Panc1 (cell line): ENCODE data around the gene PDE3A. TPM values are rescaled to one million over a fixed set of nuclear protein-coding genes. Genes with fewer than 3 reads are reported as not detected.

ENCODE experiments used
- ATAC-seq: fragments of 200-7000 bp; cut with Tn5 transposase; 2 replicates; pipeline ENCODE4 v1.9.1; 2020; ENCODE audit warnings: mild to moderate bottlenecking, moderate library complexity
- BruUV-seq: library from RNA; stranded (reverse); fragments of 400-500 nt; replicated peaks from 2 replicates; lab custom pipeline; 2021; lab: Mats Ljungman, UMichigan
- CTCF ChIA-PET: fragments of 300-600 bp; sonication (Branson Sonifier 250); formaldehyde crosslinking; loops from one replicate; lab custom pipeline; 2022; ENCODE audit warnings: antibody characterized with exemption; lab: Charles Lee
- POLR2A ChIA-PET: fragments of 300-600 bp; sonication (Branson Sonifier 250); formaldehyde crosslinking; loops from one replicate; lab custom pipeline; 2022; ENCODE audit warnings: antibody characterized with exemption; lab: Charles Lee
- DNase-seq: peaks from one replicate; pipeline ENCODE4 v3.0.0-alpha.2; 2010; ENCODE audit warnings: low read depth, low spot score
- H3K27ac ChIP-seq: 2 replicates; pipeline ENCODE4 v1.5.1; 2011; ENCODE audit warnings: mild to moderate bottlenecking, low read length, inconsistent platforms
- H3K27me3 ChIP-seq: fragments of 200-500 bp; sonication (Bioruptor generic); 2 replicates; pipeline ENCODE4 v1.6.0; 2014; ENCODE audit warnings: low read length, inconsistent platforms; ENCODE audit not compliant: control insufficient read depth, insufficient read depth
- H3K36me3 ChIP-seq: fragments of 200-500 bp; sonication (Bioruptor generic); 2 replicates; pipeline ENCODE4 v1.5.1; 2014; ENCODE audit warnings: inconsistent platforms, mild to moderate bottlenecking, low read length, moderate library complexity; ENCODE audit not compliant: control insufficient read depth, insufficient read depth
- H3K4me1 ChIP-seq: 2 replicates; pipeline ENCODE4 v1.5.1; 2011; ENCODE audit warnings: inconsistent platforms, mild to moderate bottlenecking, low read length, moderate library complexity; ENCODE audit not compliant: control insufficient read depth, insufficient read depth
- H3K4me3 ChIP-seq, 2 experiments: 2 replicates each; pipeline ENCODE4 v1.5.1; 2011 to 2012; ENCODE audit warnings: low read depth in 2 of 2, low read length in 2 of 2, mild to moderate bottlenecking in 2 of 2, inconsistent platforms in 1 of 2, moderate library complexity in 1 of 2
- H3K9me3 ChIP-seq: fragments of 200-500 bp; sonication (Bioruptor generic); 2 replicates; pipeline ENCODE4 v1.5.1; 2014; ENCODE audit warnings: low read depth, mild to moderate bottlenecking, inconsistent platforms, low read length, moderate library complexity; ENCODE audit not compliant: control insufficient read depth, insufficient read depth
- CTCF ChIP-seq: fragments of 450-650 bp; IDR thresholded peaks from 2 replicates; pipeline ENCODE4 v1.5.1; 2017; ENCODE audit warnings: mild to moderate bottlenecking
- POLR2AphosphoS5 ChIP-seq: IDR thresholded peaks from 2 replicates; pipeline ENCODE4 v1.6.1; 2012; ENCODE audit warnings: mild to moderate bottlenecking, low read depth, low read length, moderate library complexity
- REST ChIP-seq, 2 experiments: IDR thresholded peaks; 2 replicates each; pipeline ENCODE4 v1.6.1; 2011 to 2012; ENCODE audit warnings: low read depth in 2 of 2, control low read depth in 1 of 2, low read length in 1 of 2, mild to moderate bottlenecking in 1 of 2, moderate library complexity in 1 of 2; ENCODE audit not compliant: insufficient read depth in 1 of 2
- SIN3A ChIP-seq: IDR thresholded peaks from 2 replicates; pipeline ENCODE4 v1.6.1; 2012; ENCODE audit warnings: low read depth, mild to moderate bottlenecking, low read length, moderate library complexity, borderline replicate concordance; ENCODE audit not compliant: insufficient read depth
- TCF7L2 ChIP-seq: IDR thresholded peaks from 2 replicates; pipeline ENCODE4 v1.6.1; 2011; ENCODE audit warnings: mild to moderate bottlenecking, low read depth, low read length, inconsistent platforms
- in situ Hi-C: cut with HindIII; loops from 2 replicates; pipeline ENCODE4 v1.10.0; 2016; ENCODE audit warnings: low sequenced_read_pairs, low pct_unique_long_range_greater_than_20kb
- intact Hi-C: fragments of 100-400 bp; cut with micrococcal nuclease; formaldehyde crosslinking; loops from one replicate; pipeline ENCODE4 v1.10.0; 2022; ENCODE audit not compliant: unreplicated experiment
- total RNA-seq: library from RNA; stranded (reverse); gene quantifications from one replicate; pipeline ENCODE4 v1.2.1, GENCODE V29; 2021; ENCODE audit not compliant: unreplicated experiment

The PDE3A gene
- total RNA-seq, 1 experiment from 2014 or later: 0.03 TPM

GRCh38 chr12:20505056-20505455, 136.7 kb downstream of the PDE3A start:
- Histone ChIP-seq H3K4me1 (no peaks in the 10 kb centered on the region), H3K9me3 (no peaks in the 10 kb centered on the region), H3K36me3 (no peaks in the 10 kb centered on the region; the same call in 1 of the 2 replicates), H3K4me3 (no peak overlapping the region), H3K27ac (no peak overlapping the region), H3K27me3 (no peaks in the 10 kb centered on the region)
- intact Hi-C loops (no loop called here), in situ Hi-C loops (no loop called here)
- no TSS peak for BruUV-seq
- ATAC-seq (no peak), DNase-seq (no peak)
- ChIA-PET POLR2A (no interaction called here), CTCF (no interaction called here)
- no peak for TF ChIP-seq TCF7L2
- no peak for TF ChIP-seq SIN3A
- no peak for TF ChIP-seq REST (IDR thresholded peaks at IDR 0.05; ENCODE audit: insufficient read depth in 1 of 2, low read depth in 2 of 2, low read length in 1 of 2)
- TF ChIP-seq POLR2AphosphoS5: no peak
- no peak for TF ChIP-seq CTCF

- Histone ChIP-seq H3K27me3 (no peaks in the 10 kb centered on the region), H3K4me3 (no peak overlapping the region), H3K27ac (no peak overlapping the region), H3K9me3 (no peaks in the 10 kb centered on the region), H3K36me3 (no peaks in the 10 kb centered on the region; the same call in 1 of the 2 replicates), H3K4me1 (no peaks in the 10 kb centered on the region)
- intact Hi-C loops: no loop called here
- ChIA-PET CTCF (no interaction called here), POLR2A (no interaction called here)
- DNase-seq (no peak), ATAC-seq (no peak)
- TF ChIP-seq TCF7L2 (no peak), POLR2AphosphoS5 (no peak), REST (IDR thresholded peaks at IDR 0.05; ENCODE audit: insufficient read depth in 1 of 2, low read depth in 2 of 2, low read length in 1 of 2) (no peak), CTCF (no peak), SIN3A (no peak)
- in situ Hi-C loops: no loop called here
- no TSS peak for BruUV-seq
These were observed 138.7 kb downstream of the PDE3A start for GRCh38 chr12:20507056-20507455.
